Measurements from ENCODE around the gene APOBEC3B.
A peak's percentile ranks its signal among the peaks of the same experiment; 100 is the strongest.
"Not testable (repeated sequence)": the region's sequence is repeated elsewhere in the genome, so short reads cannot be mapped to it uniquely, and the experiment has no call there.

The APOBEC3B gene

DNA sequence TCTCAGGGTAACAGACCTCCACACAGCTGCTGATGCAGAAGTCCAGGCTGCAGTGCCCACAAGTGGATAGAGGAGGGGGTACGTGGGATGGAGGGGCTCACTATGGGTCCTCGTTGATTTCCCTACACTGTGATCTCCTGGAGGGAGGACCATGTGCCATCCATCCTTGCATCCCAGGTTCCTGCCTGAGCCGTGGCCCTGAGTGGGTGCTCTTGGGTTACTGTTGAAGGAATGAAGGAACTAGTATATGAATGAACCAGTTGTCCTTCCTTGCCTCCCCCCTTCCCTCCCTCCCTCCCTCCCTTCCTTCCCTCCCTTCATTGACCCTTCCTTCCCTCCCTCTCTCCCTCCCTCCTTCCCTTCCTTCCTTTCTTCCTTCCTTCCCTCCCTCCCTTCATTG, 15.4 kb downstream of the APOBEC3B start:
- DNase-seq (ENCODE audit: low read depth): no peak

DNA sequence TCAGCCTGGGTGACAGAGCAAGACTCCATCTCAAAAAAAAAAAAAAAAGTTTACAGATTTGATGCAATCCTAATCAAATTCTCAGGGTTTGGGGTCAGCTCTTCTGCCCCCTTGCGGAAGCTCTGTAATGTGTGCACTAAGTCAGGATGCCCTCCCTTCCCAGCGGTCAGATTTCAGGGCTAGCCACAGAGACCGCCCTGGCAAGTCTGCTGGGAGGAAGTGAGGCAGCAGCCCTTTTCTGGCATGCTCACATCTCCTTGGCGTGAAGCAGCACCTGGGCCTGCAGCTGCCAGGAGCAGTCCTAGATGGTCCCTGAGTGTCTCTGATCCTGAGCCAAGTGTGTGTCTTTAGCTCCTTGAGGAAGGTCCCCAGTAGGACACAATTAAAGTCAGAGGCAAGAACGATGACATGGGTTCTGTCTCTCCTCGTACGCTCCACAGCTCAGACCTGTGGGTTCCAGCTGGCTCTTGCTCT, 21.1 kb downstream of the APOBEC3B start:
- DNase-seq (ENCODE audit: low read depth): peak; percentile 66

DNA sequence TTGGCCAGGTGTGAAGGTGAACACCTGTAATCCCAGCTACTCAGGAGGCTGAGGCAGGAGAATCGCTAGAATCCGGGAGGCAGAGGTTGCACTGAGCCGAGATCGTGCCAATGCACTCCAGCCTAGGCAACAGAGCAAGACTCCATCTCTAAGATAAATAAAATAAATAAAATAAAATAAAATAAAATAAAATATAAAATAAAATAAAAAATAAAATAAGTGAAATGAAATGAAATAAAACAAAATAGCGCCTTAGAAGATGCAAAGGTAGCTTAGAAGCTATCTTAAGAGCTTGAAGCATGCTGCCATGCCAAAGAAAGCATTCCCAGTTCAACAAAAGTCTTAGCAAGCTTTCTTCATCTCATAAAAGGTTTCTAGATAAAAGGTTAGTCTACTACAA, 25.0 kb downstream of the APOBEC3B start:
- DNase-seq (ENCODE audit: low read depth): no peak

DNA sequence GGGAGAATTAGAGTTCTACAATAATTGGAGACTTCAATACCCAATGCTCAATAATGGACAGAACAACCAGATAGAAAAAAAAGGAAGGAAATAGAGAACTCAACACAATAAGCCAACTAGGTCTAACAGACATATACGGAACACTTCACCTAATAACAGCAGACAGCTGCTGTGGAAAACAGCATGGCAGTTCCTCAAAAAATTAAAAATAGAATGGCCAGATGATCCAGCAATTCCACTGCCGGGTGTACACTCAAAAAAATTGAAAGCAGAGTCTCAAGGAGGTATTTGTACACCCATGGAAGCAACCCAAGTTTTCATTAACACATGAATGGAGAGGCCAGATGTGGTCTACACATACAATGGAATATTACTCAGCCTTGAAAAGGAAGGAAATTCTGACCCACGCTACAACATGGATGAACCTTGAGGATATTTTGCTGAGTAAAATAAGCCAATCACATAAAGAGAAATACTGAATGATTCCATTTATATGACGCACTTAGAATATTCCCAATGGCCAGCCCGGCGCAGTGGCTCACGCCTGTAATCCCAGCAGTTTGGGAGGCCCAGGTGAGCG, 26.2 kb downstream of the APOBEC3B start:
- not testable (repeated sequence) for DNase-seq (ENCODE audit: low read depth)

DNA sequence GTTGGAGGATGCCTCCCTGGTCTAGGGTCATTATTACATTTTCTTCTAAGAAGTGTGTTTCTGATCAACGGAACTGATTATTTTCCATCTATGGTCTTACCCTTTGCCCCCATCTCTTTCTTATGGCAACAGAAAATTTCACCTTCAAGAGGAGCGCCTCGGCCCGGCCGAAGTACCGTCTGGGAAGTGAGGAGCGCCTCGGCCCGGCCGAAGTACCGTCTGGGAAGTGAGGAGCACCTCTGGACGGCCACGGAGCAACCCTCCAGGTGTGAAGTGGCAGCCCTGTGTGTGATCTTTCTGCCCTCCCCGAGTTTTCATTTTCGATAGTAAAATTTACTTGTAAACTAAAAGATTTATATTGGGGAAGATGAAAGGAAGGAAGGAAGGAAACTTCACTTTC, 28.8 kb downstream of the APOBEC3B start:
- DNase-seq (ENCODE audit: low read depth): no peak

DNA sequence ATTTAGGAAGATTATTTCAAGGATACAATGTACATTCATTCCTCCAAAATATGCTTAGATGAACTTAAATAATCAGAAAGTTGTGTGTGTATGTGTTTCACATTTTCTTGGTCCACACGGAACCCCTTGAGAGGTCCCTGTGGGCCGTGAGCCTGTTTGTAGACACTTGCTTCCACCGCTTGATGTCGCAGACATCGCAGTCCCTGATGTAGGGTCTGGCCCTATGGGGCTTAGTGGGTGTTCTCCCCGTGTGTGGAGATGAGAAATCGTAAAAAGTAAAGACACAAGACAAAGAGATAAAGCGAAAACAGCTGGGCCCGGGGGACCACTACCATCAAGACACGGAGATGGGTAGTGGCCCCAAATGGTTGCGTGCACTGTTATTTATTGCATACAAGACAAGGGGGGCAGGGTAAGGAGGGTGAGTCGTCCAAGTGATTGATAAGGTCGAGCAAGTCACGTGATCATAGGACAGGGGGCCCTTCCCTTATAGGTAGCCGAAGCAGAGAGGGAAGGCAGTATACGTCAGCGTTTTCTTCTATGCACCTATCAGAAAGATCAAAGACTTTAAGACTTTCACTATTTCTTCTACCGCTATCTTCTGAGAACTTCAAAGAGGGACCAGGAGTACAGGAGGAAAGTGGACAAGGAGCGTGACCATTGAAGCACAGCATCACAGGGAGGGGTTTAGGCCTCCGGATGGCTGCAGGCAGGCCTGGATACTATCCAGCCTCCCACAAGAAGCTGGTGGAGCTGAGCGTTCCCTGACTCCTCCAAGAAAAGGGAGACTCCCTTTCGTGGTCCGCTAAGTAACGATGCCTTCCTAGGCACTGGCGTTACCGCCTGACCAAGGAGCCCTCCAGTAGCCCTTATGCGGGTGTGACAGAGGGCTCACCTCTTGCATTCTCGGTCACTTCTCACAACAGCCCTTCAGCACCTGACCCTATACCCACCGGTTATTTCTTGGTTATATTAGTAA, 30.7 kb downstream of the APOBEC3B start:
- DNase-seq (ENCODE audit: low read depth): no peak

DNA sequence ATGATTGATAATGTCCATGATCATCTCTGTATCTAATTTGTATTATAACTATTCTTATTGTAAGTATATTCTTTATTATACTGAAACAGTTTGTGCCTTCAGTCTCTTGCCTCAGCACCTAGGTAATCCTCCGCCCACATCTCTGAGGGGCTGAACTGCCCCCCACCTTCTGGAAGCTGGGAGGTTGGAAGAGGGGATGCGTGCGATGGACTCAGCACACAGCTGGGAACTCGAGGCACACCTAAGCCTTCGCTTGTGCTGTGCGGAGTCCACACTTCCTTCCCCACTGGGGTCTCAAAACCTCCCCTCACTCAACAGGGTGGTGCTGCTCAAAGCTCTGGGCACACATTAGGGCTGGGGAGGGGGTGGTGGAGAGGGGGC, 31.4 kb downstream of the APOBEC3B start:
- not testable (repeated sequence) for DNase-seq (ENCODE audit: low read depth)

DNA sequence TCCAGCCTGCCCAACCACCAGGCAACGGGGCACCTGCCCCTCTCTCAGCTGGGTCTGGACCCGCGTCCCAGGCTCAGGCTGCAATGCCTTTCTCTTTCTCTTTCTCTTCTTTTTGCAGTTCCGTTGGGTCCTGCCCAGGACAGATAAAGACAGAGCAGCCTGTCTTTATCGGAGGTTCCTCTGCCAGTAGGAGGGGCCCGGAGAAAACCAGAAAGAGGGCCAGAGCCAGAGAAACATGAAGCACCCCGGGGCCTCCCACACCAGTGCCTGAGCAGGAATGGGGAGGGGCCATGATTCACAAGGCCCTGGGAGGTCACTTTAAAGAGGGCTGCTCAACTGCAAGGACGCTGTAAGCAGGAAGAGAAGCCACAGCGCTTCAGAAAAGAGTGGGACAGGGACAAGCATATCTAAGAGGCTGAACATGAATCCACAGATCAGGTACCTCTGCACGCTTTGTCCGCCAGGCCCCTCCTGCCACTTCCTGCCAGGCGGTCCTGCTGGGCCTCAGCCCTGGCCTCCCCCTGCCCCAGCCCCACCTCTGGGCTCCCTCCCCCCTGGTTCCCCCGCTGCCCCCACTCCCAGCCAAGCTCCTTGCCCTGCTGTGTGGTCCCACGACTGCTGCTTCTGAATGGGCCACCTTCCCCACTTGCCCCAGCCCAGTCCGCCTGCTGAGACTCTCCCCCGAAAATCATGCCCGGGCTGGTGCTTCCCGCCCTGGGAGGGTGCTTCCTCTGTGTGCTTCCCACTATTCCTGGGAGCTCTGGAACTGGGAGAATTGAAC, 32.0 kb downstream of the APOBEC3B start, which contains the start of gene APOBEC3C:
Gene APOBEC3C (plus strand): TSS at position 316 of the 781 bp plus-strand sequence. CDS start 106 bp downstream, at position 422.
- DNase-seq (ENCODE audit: low read depth): peak; percentile 75

DNA sequence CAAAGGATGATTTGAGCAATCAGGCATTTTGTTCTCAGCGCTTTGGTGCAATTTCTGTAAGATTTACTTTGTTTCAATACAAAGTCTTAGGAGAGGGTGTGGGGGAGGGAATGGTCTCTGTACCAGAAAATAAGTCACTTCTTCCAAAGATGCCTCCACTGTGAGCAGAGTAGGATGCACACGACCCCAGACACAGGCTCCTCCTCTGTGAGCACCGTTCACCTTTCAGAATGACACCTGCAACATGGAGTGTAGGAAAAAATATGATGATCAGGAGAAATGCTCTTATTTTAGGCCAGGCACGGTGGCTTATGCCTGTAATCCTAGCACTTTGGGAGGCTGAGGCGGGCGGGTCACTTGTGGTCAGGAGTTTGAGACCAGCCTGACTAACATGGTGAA, 32.6 kb downstream of the APOBEC3B start:
- not testable (repeated sequence) for DNase-seq (ENCODE audit: low read depth)

DNA sequence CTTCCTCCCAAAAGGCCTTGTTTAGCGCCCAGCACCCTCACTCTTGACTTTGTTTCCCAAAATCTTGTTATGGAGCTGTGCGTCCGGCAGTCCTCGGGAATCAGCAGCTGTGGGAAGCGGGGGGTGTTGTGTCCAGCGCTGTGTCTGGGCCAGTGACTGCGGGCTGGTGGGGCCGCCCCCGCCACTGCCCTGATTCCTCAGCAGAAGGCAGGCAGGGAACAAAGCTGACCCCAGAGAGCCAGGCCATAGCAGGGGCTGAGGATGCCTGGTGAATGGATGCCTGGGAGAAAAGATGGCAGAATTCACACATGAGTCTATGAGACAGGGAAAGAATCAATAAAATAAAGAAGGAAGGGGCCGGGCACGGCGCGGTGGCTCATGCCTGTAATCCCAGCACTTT, 34.4 kb downstream of the APOBEC3B start:
- no peak for DNase-seq (ENCODE audit: low read depth)

DNA sequence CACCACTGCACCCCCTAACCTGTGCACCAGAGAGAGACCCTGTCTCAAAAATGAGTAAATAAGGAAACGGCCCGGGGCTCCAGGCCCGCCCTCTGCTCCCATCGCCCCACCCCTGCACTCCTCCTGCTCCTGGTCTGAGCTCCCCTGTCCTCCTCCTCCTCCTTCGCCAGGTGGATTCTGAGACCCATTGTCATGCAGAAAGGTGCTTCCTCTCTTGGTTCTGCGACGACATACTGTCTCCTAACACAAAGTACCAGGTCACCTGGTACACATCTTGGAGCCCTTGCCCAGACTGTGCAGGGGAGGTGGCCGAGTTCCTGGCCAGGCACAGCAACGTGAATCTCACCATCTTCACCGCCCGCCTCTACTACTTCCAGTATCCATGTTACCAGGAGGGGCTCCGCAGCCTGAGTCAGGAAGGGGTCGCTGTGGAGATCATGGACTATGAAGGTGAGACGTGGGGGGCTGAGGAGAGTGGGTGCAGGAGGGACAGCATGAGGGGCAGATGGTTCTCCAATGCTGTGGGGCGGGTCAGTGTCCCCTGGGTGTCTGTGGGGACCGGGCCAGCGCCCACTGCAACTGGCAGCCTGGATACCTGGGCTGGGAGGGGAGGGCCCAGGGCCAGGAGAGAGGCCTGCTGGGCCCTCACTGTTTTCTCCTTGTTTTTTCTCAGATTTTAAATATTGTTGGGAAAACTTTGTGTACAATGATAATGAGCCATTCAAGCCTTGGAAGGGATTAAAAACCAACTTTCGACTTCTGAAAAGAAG, 35.6 kb downstream of the APOBEC3B start:
- no peak for DNase-seq (ENCODE audit: low read depth)

DNA sequence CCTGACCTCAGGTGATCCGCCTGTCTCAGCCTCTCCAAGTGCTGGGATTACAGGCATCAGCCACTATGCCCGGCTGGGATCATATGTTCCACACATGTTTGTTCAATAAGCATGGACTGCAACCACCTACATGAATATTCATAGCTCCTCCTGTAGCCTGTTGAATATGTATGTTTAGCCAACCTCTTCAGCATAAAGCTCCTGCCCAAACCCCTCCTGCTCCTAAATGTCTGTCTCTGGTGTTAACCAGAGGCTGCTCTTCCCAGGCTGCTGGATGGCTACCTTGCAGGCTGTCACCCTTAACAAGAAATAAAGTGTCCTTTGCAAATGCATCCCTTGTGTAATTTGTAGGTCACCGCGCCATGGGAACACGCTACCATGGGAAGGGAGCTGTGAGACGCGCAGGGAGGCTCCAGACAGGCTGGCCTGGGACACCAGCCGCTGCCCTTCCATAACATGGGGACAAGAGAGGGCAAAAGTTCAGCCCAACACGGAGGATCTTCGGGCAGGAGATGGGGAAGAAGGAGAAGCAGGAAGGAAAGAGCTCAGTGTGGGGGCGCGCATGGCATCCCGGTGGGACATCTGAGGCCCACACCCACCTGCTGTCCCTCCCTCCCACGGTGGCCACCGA, 38.0 kb downstream of the APOBEC3B start:
- not testable (repeated sequence) for DNase-seq (ENCODE audit: low read depth)

DNA sequence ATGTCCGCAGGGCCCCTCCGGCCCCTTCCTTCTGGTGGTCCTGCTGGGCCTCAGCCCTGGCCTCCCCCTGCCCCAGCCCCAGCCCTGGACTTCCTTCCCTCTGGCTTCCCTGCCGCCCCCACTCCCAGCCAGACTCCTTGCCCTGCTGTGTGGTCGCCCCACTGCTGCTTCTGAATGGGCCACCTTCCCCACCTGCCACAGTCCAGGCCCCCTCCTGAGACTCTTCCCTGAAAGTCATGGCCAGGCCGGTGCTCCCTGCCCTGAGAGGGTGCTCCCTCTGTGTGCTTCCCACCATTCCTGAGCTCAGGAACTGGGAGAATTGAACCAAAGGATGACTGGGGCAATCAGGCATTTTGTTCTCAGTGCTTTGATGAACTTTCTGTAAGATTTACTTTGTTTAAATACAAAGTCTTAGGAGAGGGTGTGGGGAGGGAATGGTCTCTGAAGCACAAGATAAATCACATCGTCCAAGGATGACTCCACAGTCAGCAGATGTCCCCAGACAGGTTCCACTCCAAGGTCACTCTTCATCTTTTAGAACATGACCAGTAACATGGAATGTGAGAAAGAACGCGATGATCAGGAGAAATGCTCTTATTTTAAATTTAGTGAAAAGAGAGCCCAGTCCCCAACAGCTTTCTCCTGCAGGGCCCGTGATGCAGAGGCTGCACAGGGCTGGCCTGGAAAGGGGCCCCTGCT, 39.6 kb downstream of the APOBEC3B start:
- no peak for DNase-seq (ENCODE audit: low read depth)

DNA sequence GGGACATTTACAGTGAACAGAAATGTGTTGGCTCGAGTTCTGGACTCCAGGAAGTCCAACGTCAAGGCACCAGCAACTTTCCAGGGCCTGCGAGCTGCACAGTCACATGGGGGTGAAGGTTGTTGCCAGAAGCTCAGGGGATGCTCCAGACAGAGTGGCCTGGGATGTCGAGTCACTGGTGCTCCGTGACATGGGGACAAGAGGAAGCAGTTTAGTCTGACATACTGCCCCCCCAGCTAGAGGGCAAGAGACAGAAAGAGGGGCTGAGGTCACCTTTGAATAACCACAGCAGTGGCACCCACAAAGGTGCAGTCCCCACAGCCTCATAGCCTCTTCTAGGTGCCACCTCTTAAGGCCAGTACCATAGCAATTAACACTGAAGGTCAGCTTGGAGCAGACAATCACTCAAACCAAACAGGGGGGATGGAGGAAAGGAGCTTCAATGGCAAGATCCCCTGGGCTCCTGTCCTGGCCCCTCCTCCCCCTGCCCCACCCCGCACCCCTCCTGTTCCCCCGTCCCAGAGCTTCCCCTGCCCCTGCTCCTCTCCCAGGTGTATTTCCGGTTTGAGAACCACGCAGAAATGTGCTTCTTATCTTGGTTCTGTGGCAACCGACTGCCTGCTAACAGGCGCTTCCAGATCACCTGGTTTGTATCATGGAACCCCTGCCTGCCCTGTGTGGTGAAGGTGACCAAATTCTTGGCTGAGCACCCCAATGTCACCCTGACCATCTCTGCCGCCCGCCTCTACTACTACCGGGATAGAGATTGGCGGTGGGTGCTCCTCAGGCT, 42.6 kb downstream of the APOBEC3B start:
- no peak for DNase-seq (ENCODE audit: low read depth)

DNA sequence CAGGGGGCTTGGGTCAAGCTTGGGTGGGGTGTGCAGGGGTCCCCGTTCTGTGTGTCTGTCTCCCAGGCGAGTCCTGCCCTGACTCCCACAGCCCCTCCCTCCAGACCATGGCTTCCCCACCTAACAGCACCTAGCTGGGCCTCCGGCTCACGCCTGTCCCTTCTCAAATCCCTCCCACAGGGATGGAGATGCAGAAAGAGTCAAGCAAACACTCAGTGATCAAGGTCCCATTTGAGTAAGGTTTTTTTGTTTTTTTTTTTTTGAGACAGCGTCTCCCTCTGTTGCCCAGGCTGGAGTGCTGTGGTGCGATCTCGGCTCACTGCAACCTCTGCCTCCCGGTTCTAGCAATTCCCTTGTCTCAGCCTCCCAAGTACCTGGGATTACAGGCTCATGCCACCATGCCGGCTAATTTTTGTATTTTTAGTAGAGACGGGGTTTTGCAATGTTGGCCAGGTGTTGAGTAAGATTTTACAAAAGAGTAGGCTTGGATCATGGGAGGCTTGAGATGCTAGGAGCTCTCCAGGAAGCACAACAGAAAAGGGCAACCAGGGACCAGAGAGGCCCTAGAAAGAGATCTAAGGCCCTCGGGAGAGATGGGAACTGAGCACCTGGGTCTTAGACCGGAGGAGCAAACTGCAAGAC, 44.5 kb downstream of the APOBEC3B start:
- DNase-seq (ENCODE audit: low read depth): no peak

DNA sequence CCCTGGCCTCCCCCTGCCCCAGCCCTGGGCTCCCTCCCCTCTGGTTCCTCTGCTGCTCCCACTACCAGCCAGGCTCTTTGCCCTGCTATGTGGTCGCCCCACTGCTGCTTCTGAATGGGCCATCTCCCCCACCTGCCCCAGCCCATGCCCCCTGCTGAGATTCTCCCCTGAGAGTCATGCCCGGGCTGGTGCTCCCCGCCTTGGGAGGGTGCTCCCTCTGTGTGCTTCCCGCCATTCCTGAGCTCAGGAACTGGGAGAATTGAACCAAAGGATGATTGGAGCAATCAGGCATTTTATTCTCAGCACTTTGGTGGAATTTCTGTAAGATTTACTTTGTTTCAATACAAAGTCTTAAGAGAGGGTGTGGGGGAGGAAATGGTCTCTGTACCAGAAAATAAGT, 45.6 kb downstream of the APOBEC3B start:
- no peak for DNase-seq (ENCODE audit: low read depth)

DNA sequence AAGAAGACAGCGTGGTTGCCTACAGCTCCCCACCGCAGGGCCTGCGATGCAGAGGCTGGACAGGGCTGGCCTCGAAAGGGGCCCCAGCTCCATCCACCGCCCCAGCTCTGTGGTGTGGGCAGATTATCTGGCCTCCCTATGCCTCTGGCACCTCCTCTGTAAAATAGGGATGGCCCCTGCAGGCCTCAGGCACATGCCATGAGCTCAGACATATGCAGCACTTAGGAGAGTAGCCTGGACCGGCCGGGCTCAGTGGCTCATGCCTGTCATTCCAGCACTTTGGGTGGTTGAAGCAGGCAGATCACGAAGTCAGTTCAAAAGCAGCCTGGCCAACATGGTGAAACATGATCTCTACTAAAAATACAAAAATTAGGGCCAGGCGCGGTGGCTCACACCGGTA, 46.1 kb downstream of the APOBEC3B start:
- no peak for DNase-seq (ENCODE audit: low read depth)

DNA sequence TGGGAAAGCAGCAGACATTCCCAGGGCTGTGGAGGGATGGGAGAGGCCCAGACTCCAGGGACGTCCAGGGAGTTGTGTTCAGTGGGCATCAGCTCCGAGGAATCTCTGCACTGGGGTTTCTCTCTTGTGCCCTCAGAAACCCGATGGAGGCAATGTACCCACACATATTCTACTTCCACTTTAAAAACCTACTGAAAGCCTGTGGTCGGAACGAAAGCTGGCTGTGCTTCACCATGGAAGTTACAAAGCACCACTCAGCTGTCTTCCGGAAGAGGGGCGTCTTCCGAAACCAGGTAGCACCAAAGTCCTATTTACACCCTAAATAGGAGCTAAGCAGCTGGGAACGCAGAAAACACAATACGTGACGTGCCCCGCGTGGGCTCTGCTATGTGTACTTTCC, 47.1 kb downstream of the APOBEC3B start:
- DNase-seq (ENCODE audit: low read depth): no peak

DNA sequence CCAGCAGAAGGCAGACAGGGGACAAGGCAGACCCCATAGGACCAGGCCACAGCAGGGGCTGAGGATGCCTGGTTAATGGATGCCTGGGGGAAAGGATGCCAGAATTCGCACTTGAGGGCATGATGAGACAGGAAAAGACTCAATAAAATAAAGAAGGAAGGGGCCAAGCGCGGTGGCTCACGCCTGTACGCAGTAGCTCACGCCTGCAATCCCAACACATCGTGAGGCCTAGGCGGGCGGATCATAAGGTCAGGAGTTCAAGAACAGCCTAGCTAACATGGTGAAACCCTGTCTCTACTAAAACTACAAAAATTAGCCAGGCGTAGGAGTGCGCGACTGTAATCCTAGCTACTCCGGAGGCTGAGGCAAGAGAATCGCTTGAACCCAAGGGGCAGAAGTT, 48.6 kb downstream of the APOBEC3B start:
- no peak for DNase-seq (ENCODE audit: low read depth)

All from activated gamma-delta T cell treated with anti-CD3 and anti-CD28 coated beads, Interleukin-2, amount 50 U/mL, for 16 hours (primary cell).